NB4 (cell line): ENCODE results near the gene RNF220.

Experiments used
- CTCF ChIP-seq: IDR thresholded peaks from one replicate; pipeline ENCODE4 v1.5.1; 2012; ENCODE audit warnings: low read depth, low read length
- MAX ChIP-seq: IDR thresholded peaks from 2 replicates; pipeline ENCODE4 v1.6.1; 2011; ENCODE audit warnings: low read depth, low read length

GRCh38 chr1:44408632-44409602 lies 3.9 kb downstream of the RNF220 start:
- no peak for TF ChIP-seq CTCF
- TF ChIP-seq MAX = no peak
